Measurements from ENCODE around the gene BFAR.
"Not testable (repeated sequence)": the region's sequence is repeated elsewhere in the genome, so short reads cannot be mapped to it uniquely, and the experiment has no call there.

BFAR gene

DNA sequence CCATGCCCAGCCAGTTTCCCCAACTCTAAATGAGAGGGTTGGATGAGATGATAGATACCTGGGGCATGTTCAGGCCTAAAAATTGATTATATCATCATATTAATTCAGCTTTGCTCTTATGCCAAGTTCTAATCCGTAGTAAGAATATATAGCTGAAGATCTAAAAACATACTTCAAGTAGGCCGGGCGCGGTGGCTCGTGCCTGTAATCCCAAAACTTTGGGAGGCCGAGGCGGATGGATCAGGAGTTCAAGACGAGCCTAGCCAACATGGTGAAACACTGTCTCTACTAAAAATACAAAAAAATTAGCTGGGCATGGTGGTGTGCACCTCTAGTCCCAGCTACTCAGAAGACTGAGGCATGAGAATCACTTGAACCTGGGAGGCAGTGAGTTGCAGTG lies 49.4 kb downstream of the BFAR start:
- FAIRE-seq (no peak), DNase-seq (ENCODE audit: insufficient read length, low spot score) (no peak)

DNA sequence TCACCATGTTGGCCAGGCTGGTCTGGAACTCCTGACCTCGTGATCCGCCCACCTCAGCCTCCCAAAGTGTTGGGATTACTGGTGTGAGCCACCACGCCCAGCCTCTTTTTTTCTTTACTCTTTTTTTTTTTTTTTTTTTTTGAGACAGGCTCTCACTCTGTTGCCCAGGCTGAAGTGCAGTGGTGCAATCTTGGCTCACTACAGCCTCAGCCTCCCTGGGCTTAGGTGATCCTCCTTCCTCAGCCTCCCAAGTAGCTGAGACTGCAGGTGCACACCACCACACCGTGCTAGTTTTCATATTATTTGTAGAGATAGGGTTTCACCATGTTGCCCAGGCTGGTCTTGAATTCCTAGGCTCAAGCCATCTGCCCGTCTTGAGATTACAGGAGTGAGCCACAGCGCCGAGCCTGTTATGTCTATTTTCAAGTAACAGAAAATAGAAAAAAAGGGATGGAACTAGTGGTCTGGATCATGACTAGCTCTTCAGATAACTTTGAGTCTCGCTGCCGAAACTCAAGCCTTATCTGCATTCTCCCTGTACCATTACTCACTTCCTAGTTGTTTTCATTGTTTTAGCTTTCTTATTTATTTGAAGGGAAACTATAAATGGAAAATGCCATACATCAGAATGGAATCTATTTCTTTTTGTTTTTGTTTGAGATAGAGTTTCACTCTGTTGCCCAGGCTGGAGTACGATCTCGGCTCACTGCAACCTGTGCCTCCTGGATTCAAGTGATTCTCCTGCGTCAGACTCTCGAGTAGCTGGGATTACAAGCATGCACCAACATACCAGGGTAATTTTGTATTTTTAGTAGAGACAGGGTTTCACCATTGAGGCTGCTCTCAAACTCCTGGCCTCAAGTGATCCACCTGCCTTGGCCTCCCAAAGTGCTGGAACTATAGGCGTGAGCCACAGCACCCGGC lies 53.4 kb downstream of the BFAR start:
- not testable (repeated sequence) for FAIRE-seq; DNase-seq (ENCODE audit: insufficient read length, low spot score)

DNA sequence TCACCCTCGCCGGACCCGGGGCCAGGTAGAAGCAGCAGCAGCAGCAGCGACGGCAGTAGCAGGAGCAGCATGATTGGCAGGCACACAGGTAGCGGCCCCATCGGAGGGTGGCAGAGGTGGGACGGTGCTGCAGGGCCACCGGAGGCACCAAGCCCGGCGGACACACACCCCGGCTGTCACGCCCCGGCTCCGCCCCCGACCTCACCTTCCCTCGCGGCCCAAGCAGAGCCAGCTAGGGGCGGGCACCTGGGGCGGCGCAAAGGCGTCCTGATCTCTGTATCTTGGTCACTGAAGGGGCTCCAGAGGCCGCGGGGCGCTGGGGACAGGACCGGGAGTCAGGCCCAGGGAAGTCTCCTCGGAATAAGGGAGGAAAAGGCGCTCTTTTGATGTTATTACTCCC lies 61.4 kb downstream of the BFAR start, which contains the start of gene PLA2G10:
TSS of gene PLA2G10 (minus strand) at position 180 of the 400 bp plus-strand sequence. CDS start at position 101, 79 bp downstream.
- DNase-seq (ENCODE audit: insufficient read length, low spot score); FAIRE-seq: not testable (repeated sequence)

- not testable (repeated sequence) for DNase-seq (ENCODE audit: insufficient read length, low spot score); FAIRE-seq
These were observed 69.1 kb downstream of the BFAR start for GRCh38 chr16:14701859-14702258.

DNA sequence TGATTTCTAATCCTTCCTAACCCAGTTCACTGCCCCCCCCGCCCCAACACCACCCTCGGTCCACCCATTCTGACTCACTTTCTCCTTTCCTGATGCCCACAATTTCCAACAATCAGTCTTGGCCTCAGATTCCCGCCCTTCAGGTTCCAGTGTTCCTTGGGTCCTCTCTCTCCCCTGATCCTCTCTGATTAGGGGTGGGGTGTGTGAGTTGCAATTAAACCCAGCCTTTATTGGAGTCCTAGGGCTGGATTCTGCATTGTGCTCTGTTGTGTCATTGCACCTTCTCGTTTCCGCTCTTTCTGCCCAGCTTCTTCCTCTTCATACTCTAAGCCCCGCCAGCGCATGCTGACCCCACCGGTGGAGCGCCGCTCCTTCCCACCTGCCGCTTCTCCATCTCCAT lies 69.9 kb downstream of the BFAR start:
- FAIRE-seq = not testable (repeated sequence)

GRCh38 chr16:14703156-14704011 lies 70.6 kb downstream of the BFAR start, which contains the start of gene NPIPA3:
NPIPA3 (plus strand) TSS chr16:14703411; CDS start chr16:14708944, 5,533 bp downstream.
- FAIRE-seq = peak; percentile 20
- not testable (repeated sequence) for DNase-seq (ENCODE audit: insufficient read length, low spot score)

More for the DNA sequence above, 69.9 kb downstream of the BFAR start:
- DNase-seq (ENCODE audit: insufficient read length, low spot score) = not testable (repeated sequence)
